NB4 (cell line): ENCODE results near the gene SLC9C2.

Source experiments
- MAX ChIP-seq: IDR thresholded peaks from 2 replicates; pipeline ENCODE4 v1.6.1; 2011; ENCODE audit warnings: low read depth, low read length
- POLR2A ChIP-seq: IDR thresholded peaks from 2 replicates; pipeline ENCODE4 v1.6.1; 2011; ENCODE audit warnings: mild to moderate bottlenecking; ENCODE audit not compliant: insufficient read length; ENCODE audit errors: extremely low read depth
- TF ChIP-seq, protein P1 (sequence below): IDR thresholded peaks from one replicate; pipeline ENCODE4 v1.5.1; 2012; ENCODE audit warnings: low read depth, low read length

GRCh38 chr1:173505391-173505790, 97.5 kb downstream of the SLC9C2 start:
- TF ChIP-seq, protein P1, sequence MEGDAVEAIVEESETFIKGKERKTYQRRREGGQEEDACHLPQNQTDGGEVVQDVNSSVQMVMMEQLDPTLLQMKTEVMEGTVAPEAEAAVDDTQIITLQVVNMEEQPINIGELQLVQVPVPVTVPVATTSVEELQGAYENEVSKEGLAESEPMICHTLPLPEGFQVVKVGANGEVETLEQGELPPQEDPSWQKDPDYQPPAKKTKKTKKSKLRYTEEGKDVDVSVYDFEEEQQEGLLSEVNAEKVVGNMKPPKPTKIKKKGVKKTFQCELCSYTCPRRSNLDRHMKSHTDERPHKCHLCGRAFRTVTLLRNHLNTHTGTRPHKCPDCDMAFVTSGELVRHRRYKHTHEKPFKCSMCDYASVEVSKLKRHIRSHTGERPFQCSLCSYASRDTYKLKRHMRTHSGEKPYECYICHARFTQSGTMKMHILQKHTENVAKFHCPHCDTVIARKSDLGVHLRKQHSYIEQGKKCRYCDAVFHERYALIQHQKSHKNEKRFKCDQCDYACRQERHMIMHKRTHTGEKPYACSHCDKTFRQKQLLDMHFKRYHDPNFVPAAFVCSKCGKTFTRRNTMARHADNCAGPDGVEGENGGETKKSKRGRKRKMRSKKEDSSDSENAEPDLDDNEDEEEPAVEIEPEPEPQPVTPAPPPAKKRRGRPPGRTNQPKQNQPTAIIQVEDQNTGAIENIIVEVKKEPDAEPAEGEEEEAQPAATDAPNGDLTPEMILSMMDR = no peak
- TF ChIP-seq POLR2A (no peak), MAX (no peak)
